ENCODE results near the gene FAM222A. TPM values are rescaled to one million over a fixed set of nuclear protein-coding genes. Genes with fewer than 3 reads are reported as not detected.

The FAM222A gene
- total RNA-seq, 2 donors from 2014 or later = 21.6 to 24.4 TPM

GRCh38 chr12:109670731-109671130 lies 42.9 kb upstream of the FAM222A start:
- H3K9me3 Mint-ChIP-seq = peaks cover 2% of the 10 kb centered on the region
- DNase-seq = peak; percentile 69
- H3K4me1 Mint-ChIP-seq = no peaks in the 10 kb centered on the region
- H3K27me3 ChIP-seq (ENCODE audit: control insufficient read depth, insufficient read depth, low read length, poor library complexity, severe bottlenecking) = no peaks in the 10 kb centered on the region
- no peaks in the 10 kb centered on the region for H3K36me3 ChIP-seq (ENCODE audit: control insufficient read depth, insufficient read depth, low read length)
- H3K36me3 Mint-ChIP-seq (ENCODE audit: low read depth) = no peaks in the 10 kb centered on the region
- no peak overlapping the region for H3K27ac Mint-ChIP-seq
- H3K4me1 ChIP-seq (ENCODE audit: control insufficient read depth, insufficient read depth, low read length) = no peaks in the 10 kb centered on the region
- no peak overlapping the region for H3K4me3 ChIP-seq (ENCODE audit: low read length)
- peaks cover 19% of the 10 kb centered on the region for H3K27me3 Mint-ChIP-seq (ENCODE audit: insufficient read depth)
- 59 to 60% methylated on average over 5 to 10 of the region's 10 CpGs for WGBS, 2 experiments (ENCODE audit: insufficient coverage in 1 of 2, insufficient read length in 1 of 2)
- TF ChIP-seq CTCF (conservative IDR thresholded peaks at IDR 0.05) = no peak
- H3K4me3 Mint-ChIP-seq = no peak overlapping the region
- H3K27ac ChIP-seq (ENCODE audit: low read depth, low read length) = no peak overlapping the region
- no peaks in the 10 kb centered on the region for H3K9me3 ChIP-seq (ENCODE audit: control insufficient read depth, low read length)
- H3K9ac ChIP-seq (ENCODE audit: extremely low read depth, low read length, poor library complexity, severe bottlenecking) = no peak overlapping the region

DNA sequence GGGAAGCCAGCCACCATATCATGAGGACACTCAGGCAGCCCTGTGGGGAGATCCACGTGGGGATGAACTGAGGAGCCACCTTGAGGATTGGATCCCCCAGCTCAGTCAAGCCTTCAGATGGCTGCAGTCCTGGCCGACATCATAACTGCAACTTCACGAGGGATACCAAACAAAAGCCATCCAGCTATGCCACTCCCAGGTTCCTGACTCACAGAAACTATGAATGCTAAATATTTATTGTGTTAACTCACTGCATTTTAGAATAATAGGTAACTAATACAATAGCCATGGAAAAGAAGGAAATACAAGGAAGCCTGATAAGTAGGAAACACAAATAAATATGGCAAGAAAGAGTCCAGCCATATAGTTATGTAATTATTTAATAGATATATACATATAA lies 42.1 kb upstream of the FAM222A start:
- Histone ChIP-seq H3K27ac (ENCODE audit: low read depth, low read length) (no peak overlapping the region), H3K27me3 (ENCODE audit: control insufficient read depth, insufficient read depth, low read length, poor library complexity, severe bottlenecking) (no peaks in the 10 kb centered on the region), H3K4me1 (ENCODE audit: control insufficient read depth, insufficient read depth, low read length) (no peaks in the 10 kb centered on the region), H3K9ac (ENCODE audit: extremely low read depth, low read length, poor library complexity, severe bottlenecking) (no peak overlapping the region), H3K9me3 (ENCODE audit: control insufficient read depth, low read length) (no peaks in the 10 kb centered on the region), H3K36me3 (ENCODE audit: control insufficient read depth, insufficient read depth, low read length) (no peaks in the 10 kb centered on the region), H3K4me3 (ENCODE audit: low read length) (no peak overlapping the region)
- Mint-ChIP-seq H3K4me1 (no peaks in the 10 kb centered on the region), H3K27ac (no peak overlapping the region), H3K36me3 (ENCODE audit: low read depth) (no peaks in the 10 kb centered on the region), H3K9me3 (peaks cover 2% of the 10 kb centered on the region), H3K4me3 (no peak overlapping the region), H3K27me3 (ENCODE audit: insufficient read depth) (peaks cover 26% of the 10 kb centered on the region)
- DNase-seq = no peak
- 85% methylated on average over 2 to 3 of the region's 3 CpGs for WGBS, 2 experiments (ENCODE audit: insufficient coverage in 1 of 2, insufficient read length in 1 of 2)
- no peak for TF ChIP-seq CTCF (conservative IDR thresholded peaks at IDR 0.05)

DNA sequence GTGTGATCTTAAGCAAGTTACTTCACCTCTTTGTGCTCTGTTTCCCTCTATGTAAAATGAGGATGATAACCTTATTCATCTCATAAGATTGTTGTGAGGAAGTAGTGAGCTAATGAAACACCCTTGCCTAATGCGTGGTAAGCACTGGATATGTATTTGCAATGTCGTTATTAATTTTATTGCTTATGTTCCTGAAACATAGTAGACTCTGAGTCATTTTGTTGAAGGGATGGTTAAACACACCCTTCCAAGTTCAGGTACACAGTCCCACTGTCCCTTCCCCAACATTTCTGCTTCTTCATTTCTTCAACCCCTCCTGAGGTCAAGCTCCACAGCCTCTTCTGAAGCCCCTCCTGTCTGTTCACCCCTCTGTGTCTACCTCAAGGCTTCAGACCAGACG lies 40.2 kb upstream of the FAM222A start:
- Mint-ChIP-seq H3K27me3 (ENCODE audit: insufficient read depth) (peaks cover 37% of the 10 kb centered on the region), H3K4me1 (no peaks in the 10 kb centered on the region), H3K4me3 (no peak overlapping the region), H3K27ac (no peak overlapping the region), H3K9me3 (peaks cover 2% of the 10 kb centered on the region), H3K36me3 (ENCODE audit: low read depth) (no peaks in the 10 kb centered on the region)
- Histone ChIP-seq H3K27me3 (ENCODE audit: control insufficient read depth, insufficient read depth, low read length, poor library complexity, severe bottlenecking) (no peaks in the 10 kb centered on the region), H3K9me3 (ENCODE audit: control insufficient read depth, low read length) (no peaks in the 10 kb centered on the region), H3K9ac (ENCODE audit: extremely low read depth, low read length, poor library complexity, severe bottlenecking) (no peak overlapping the region), H3K4me3 (ENCODE audit: low read length) (no peak overlapping the region), H3K27ac (ENCODE audit: low read depth, low read length) (no peak overlapping the region), H3K4me1 (ENCODE audit: control insufficient read depth, insufficient read depth, low read length) (peaks cover 5% of the 10 kb centered on the region), H3K36me3 (ENCODE audit: control insufficient read depth, insufficient read depth, low read length) (no peaks in the 10 kb centered on the region)
- 89 to 100% methylated on average over 2 to 3 of the region's 3 CpGs for WGBS, 2 experiments (ENCODE audit: insufficient coverage in 1 of 2, insufficient read length in 1 of 2)
- no peak for TF ChIP-seq CTCF (conservative IDR thresholded peaks at IDR 0.05)
- DNase-seq = no peak
